H9 (cell line): ENCODE data around the gene TREML2. TPM values are rescaled to one million over a fixed set of nuclear protein-coding genes. Genes with fewer than 3 reads are reported as not detected.

Experiments used
- DNase-seq: peaks from one replicate; pipeline ENCODE4 v3.0.0-alpha.2; 2017
- H2AFZ ChIP-seq: one replicate; pipeline ENCODE4 v1.6.1; 2013; ENCODE audit warnings: mild to moderate bottlenecking, low read length, control low read depth, moderate library complexity
- H2AK5ac ChIP-seq: 2 replicates; pipeline ENCODE4 v1.6.1; 2013; ENCODE audit warnings: low read length, control low read depth, mixed read lengths; ENCODE audit not compliant: insufficient read length
- H2BK120ac ChIP-seq: one replicate; pipeline ENCODE4 v1.6.1; 2013; ENCODE audit warnings: low read depth, mild to moderate bottlenecking, low read length, control low read depth, inconsistent platforms; ENCODE audit not compliant: poor library complexity, severe bottlenecking
- H2BK12ac ChIP-seq: 2 replicates; pipeline ENCODE4 v1.6.1; 2013; ENCODE audit warnings: low read length, control low read depth, mixed read lengths, low read depth; ENCODE audit not compliant: insufficient read length
- H2BK15ac ChIP-seq: 2 replicates; pipeline ENCODE4 v1.6.1; 2013; ENCODE audit warnings: low read depth, low read length, control low read depth
- H2BK20ac ChIP-seq: one replicate; pipeline ENCODE4 v1.6.1; 2013; ENCODE audit warnings: low read depth, mild to moderate bottlenecking, low read length, control low read depth, inconsistent platforms; ENCODE audit not compliant: poor library complexity, severe bottlenecking
- H2BK5ac ChIP-seq: 2 replicates; pipeline ENCODE4 v1.6.1; 2013; ENCODE audit warnings: low read length, control low read depth, mixed read lengths; ENCODE audit not compliant: insufficient read length
- H3K14ac ChIP-seq: 2 replicates; pipeline ENCODE4 v1.6.1; 2013; ENCODE audit warnings: low read length, control low read depth; ENCODE audit not compliant: insufficient read depth
- H3K18ac ChIP-seq: 2 replicates; pipeline ENCODE4 v1.6.1; 2013; ENCODE audit warnings: low read depth, mild to moderate bottlenecking, mixed read lengths, low read length, control low read depth; ENCODE audit not compliant: insufficient read length
- H3K23ac ChIP-seq: 2 replicates; pipeline ENCODE4 v1.6.1; 2013; ENCODE audit warnings: low read length, control low read depth, mixed read lengths, low read depth; ENCODE audit not compliant: insufficient read length
- H3K23me2 ChIP-seq: 2 replicates; pipeline ENCODE4 v1.6.1; 2013; ENCODE audit warnings: low read depth, mild to moderate bottlenecking, mixed read lengths, low read length, control low read depth; ENCODE audit not compliant: insufficient read length, poor library complexity, severe bottlenecking
- H3K27ac ChIP-seq: 2 replicates; pipeline ENCODE4 v1.5.1; 2013; ENCODE audit warnings: low read length, control low read depth, mixed read lengths, low read depth; ENCODE audit not compliant: insufficient read length
- H3K27me3 ChIP-seq: 2 replicates; pipeline ENCODE4 v1.6.1; 2013; ENCODE audit warnings: low read length, control low read depth, inconsistent platforms; ENCODE audit not compliant: insufficient read depth
- H3K4ac ChIP-seq: 2 replicates; pipeline ENCODE4 v1.6.1; 2013; ENCODE audit warnings: low read depth, mild to moderate bottlenecking, control low read depth, inconsistent platforms, low read length, moderate library complexity
- H3K4me1 ChIP-seq: 2 replicates; pipeline ENCODE4 v1.6.1; 2013; ENCODE audit warnings: low read length, control low read depth, inconsistent platforms; ENCODE audit not compliant: insufficient read depth
- H3K4me2 ChIP-seq: 2 replicates; pipeline ENCODE4 v1.6.1; 2013; ENCODE audit warnings: low read length, control low read depth, mixed read lengths; ENCODE audit not compliant: insufficient read length, insufficient read depth
- H3K56ac ChIP-seq: 2 replicates; pipeline ENCODE4 v1.6.1; 2013; ENCODE audit warnings: low read depth, mild to moderate bottlenecking, mixed read lengths, low read length, control low read depth; ENCODE audit not compliant: insufficient read length
- H3K79me1 ChIP-seq: 2 replicates; pipeline ENCODE4 v1.6.1; 2013; ENCODE audit warnings: low read depth, mild to moderate bottlenecking, moderate library complexity, low read length, control low read depth, inconsistent platforms; ENCODE audit not compliant: insufficient read depth, poor library complexity, severe bottlenecking
- H3K79me2 ChIP-seq: 2 replicates; pipeline ENCODE4 v1.6.1; 2013; ENCODE audit warnings: low read length, control low read depth, inconsistent platforms; ENCODE audit not compliant: insufficient read depth
- H3K9ac ChIP-seq: 2 replicates; pipeline ENCODE4 v1.6.1; 2013; ENCODE audit warnings: low read length, control low read depth, mixed read lengths; ENCODE audit not compliant: insufficient read length; ENCODE audit errors: extremely low read depth
- H3K9me3 ChIP-seq: one replicate; pipeline ENCODE4 v1.6.1; 2013; ENCODE audit warnings: low read depth, low read length, inconsistent platforms; ENCODE audit not compliant: control insufficient read depth
- H3T11ph ChIP-seq: one replicate; pipeline ENCODE4 v1.6.1; 2013; ENCODE audit warnings: mild to moderate bottlenecking, low read length, control low read depth, inconsistent platforms
- H4K20me1 ChIP-seq: one replicate; pipeline ENCODE4 v1.6.1; 2013; ENCODE audit not compliant: control insufficient read depth, insufficient read length, insufficient read depth
- H4K5ac ChIP-seq: 2 replicates; pipeline ENCODE4 v1.6.1; 2013; ENCODE audit warnings: low read depth, mild to moderate bottlenecking, mixed read lengths, low read length, control low read depth; ENCODE audit not compliant: insufficient read length
- H4K8ac ChIP-seq: replicated peaks from 2 replicates; pipeline ENCODE4 v1.6.1; 2013; ENCODE audit warnings: low read length, control low read depth, mixed read lengths, low read depth; ENCODE audit not compliant: insufficient read length
- H4K91ac ChIP-seq: 2 replicates; pipeline ENCODE4 v1.6.1; 2013; ENCODE audit warnings: low read depth, mild to moderate bottlenecking, moderate library complexity, mixed read lengths, low read length, control low read depth; ENCODE audit not compliant: insufficient read length
- H3K27ac Mint-ChIP-seq, 3 experiments: 2 replicates in 2 of 3; 3 replicates in 1 of 3; pipeline ENCODE4 v1.8.0; 2020 to 2021; ENCODE audit warnings: mixed read lengths in 3 of 3, mild to moderate bottlenecking in 1 of 3, moderate library complexity in 1 of 3
- H3K27me3 Mint-ChIP-seq: 2 replicates; pipeline ENCODE4 v1.8.0; 2021; ENCODE audit warnings: low read depth, mild to moderate bottlenecking, moderate library complexity, mixed read lengths
- H3K36me3 Mint-ChIP-seq, 3 experiments: 2 replicates in 2 of 3; 3 replicates in 1 of 3; pipeline ENCODE4 v1.8.0; 2020 to 2021; ENCODE audit warnings: low read depth in 3 of 3, mixed read lengths in 3 of 3; ENCODE audit not compliant: insufficient read depth in 1 of 3
- H3K4me1 Mint-ChIP-seq, 2 experiments: 2 replicates each; pipeline ENCODE4 v1.8.0; 2020; ENCODE audit warnings: mixed read lengths in 2 of 2
- H3K4me3 Mint-ChIP-seq, 2 experiments: 2 replicates in 1 of 2; 3 replicates in 1 of 2; pipeline ENCODE4 v1.8.0; 2020 to 2021; ENCODE audit warnings: mild to moderate bottlenecking in 2 of 2, mixed read lengths in 2 of 2, moderate library complexity in 1 of 2
- H3K9me3 Mint-ChIP-seq, 2 experiments: 2 replicates in 1 of 2; 3 replicates in 1 of 2; pipeline ENCODE4 v1.8.0; 2020; ENCODE audit warnings: mild to moderate bottlenecking in 2 of 2, mixed read lengths in 2 of 2, moderate library complexity in 1 of 2
- WGBS: extraction: QIAGEN DNeasy Blood & Tissue Kit; methylation state at CpG from one replicate; pipeline ENCODE4 v1.1.7; 2013; ENCODE audit warnings: missing lambda C conversion rate, low lambda C conversion rate, mixed read lengths; ENCODE audit not compliant: insufficient read length; ENCODE audit errors: extremely low coverage; 5-methylcytosine and 5-hydroxymethylcytosine counted together
- total RNA-seq: library from RNA; stranded (reverse); gene quantifications from 2 replicates; pipeline ENCODE4 v1.2.1, GENCODE V29; 2021
- TF ChIP-seq, protein P1 (sequence below): fragments of 200-600 bp; sonication (generic); conservative IDR thresholded peaks from 3 replicates; pipeline ENCODE4 v1.8.0; 2021; ENCODE audit warnings: antibody characterized with exemption, mild to moderate bottlenecking

Gene TREML2
- total RNA-seq, 1 experiment from 2014 or later: 0.07 TPM

GRCh38 chr6:41239467-41240159 lies 38.7 kb upstream of the TREML2 start:
- Histone ChIP-seq H3K27ac (no peak overlapping the region), H3K56ac (no peak overlapping the region), H3T11ph (no peak overlapping the region), H2AFZ (no peak overlapping the region), H3K27me3 (no peaks in the 10 kb centered on the region; the same call in 1 of the 2 replicates), H4K20me1 (no peaks in the 10 kb centered on the region), H2BK12ac (no peak overlapping the region), H4K8ac (no peak overlapping the region), H2BK20ac (no peak overlapping the region), H3K79me1 (no peaks in the 10 kb centered on the region), H2AK5ac (no peak overlapping the region), H2BK5ac (no peak overlapping the region), H3K14ac (peak overlapping the region; percentile 84), H3K9me3 (no peaks in the 10 kb centered on the region), H2BK120ac (no peak overlapping the region), H3K18ac (no peak overlapping the region), H4K91ac (no peak overlapping the region), H3K23ac (no peak overlapping the region), H3K79me2 (no peaks in the 10 kb centered on the region), H3K4me1 (no peaks in the 10 kb centered on the region; the same call in 1 of the 2 replicates), H2BK15ac (no peak overlapping the region), H3K4ac (no peak overlapping the region), H4K5ac (no peak overlapping the region), H3K4me2 (peak overlapping the region; percentile 60), H3K23me2 (no peaks in the 10 kb centered on the region), H3K9ac (no peak overlapping the region)
- no peaks in the 10 kb centered on the region for H3K9me3 Mint-ChIP-seq
- H3K4me1 Mint-ChIP-seq: peaks cover 15% of the 10 kb centered on the region in 2 experiments
- H3K27me3 Mint-ChIP-seq: peaks cover 52% of the 10 kb centered on the region
- H3K27ac Mint-ChIP-seq: no peak overlapping the region
- TF ChIP-seq, protein P1, sequence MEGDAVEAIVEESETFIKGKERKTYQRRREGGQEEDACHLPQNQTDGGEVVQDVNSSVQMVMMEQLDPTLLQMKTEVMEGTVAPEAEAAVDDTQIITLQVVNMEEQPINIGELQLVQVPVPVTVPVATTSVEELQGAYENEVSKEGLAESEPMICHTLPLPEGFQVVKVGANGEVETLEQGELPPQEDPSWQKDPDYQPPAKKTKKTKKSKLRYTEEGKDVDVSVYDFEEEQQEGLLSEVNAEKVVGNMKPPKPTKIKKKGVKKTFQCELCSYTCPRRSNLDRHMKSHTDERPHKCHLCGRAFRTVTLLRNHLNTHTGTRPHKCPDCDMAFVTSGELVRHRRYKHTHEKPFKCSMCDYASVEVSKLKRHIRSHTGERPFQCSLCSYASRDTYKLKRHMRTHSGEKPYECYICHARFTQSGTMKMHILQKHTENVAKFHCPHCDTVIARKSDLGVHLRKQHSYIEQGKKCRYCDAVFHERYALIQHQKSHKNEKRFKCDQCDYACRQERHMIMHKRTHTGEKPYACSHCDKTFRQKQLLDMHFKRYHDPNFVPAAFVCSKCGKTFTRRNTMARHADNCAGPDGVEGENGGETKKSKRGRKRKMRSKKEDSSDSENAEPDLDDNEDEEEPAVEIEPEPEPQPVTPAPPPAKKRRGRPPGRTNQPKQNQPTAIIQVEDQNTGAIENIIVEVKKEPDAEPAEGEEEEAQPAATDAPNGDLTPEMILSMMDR: peak; percentile 36; the same call in 1 of the 3 replicates
- WGBS: no CpG with 5 or more reads among the region's 22 CpGs
- DNase-seq: peak; percentile 59
- H3K36me3 Mint-ChIP-seq: no peaks in the 10 kb centered on the region
- H3K4me3 Mint-ChIP-seq: peak overlapping the region; percentile 64 to 81
